GM21723 (cell line): Measurements from ENCODE around the gene PRM2.

ENCODE experiments used
- ATAC-seq: cut with Tn5 transposase; IDR thresholded peaks from one replicate; pipeline ENCODE4 v1.9.1; 2021; ENCODE audit warnings: mild to moderate bottlenecking, moderate library complexity; ENCODE audit not compliant: unreplicated experiment

PRM2 gene

GRCh38 chr16:11264155-11264832 is 12.0 kb downstream of the PRM2 start:
- ATAC-seq, result no peak

DNA sequence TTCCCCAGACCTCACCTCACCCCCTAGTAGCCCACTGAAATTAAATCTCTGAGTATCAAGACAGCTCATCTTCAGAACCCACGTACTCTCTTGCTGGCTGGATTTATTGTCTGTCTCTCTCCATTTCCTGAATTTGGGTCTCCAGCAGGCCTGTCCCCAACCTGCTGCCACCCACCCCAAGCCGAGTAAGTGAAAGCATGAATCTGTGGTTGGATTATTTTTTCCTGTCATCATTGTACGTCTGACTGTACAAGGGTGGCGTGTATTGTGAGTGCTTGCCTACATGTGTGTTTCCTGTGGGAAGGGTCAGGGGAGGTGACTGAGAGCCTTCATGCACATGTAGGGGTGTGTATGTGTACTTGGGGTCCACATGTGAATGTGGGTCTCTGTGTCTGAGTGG is 12.5 kb downstream of the PRM2 start:
- no peak for ATAC-seq

GRCh38 chr16:11262915-11263314 is 13.4 kb downstream of the PRM2 start:
- ATAC-seq, result no peak

- no peak for ATAC-seq
Measured at GRCh38 chr16:11260596-11260966, 15.7 kb downstream of the PRM2 start.

DNA sequence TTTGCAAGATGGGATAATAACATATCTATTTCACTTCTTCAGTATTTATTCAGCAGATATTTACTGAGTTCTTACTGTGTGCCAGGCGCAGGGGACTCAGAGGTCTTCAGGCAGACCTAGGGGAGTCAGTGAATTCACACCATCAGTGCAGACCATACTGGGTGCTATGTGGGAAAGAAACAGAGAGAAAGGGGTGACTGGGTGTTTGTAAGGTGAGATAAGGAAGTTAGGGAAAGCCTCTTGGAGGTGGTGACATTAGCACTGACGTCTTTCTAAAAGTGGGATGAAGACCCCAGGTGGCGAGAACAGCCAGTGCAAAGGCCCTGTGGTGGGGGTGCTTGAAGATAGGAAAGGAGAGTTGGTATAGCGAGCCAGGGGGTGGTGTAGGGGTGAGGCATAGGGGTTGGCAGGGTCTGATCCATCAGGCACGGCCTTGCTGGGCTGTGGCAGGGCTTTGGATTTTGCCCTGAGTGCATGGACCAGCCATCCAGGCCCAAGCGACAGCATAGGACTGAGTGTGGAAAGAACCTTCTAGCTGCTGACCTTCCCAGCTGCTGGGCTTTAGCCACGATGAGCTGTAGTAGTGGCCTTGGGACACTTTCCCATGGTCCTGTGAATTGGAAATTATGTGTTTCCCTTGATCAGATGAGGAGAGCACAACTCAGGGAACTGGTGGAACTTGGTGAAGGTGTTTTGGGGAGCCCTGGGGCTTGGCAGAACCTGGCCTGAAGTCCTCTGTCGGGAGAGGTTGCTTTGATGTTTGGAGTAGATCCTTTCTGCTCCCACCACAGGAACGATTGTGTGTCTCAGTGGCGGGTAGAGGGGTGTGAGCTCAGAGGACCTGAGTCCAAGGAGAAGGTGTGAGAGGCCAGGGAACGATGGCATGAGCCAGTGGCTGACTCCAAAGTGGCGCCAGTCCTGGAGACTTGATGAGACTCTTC is 16.4 kb downstream of the PRM2 start:
- ATAC-seq, result no peak

DNA sequence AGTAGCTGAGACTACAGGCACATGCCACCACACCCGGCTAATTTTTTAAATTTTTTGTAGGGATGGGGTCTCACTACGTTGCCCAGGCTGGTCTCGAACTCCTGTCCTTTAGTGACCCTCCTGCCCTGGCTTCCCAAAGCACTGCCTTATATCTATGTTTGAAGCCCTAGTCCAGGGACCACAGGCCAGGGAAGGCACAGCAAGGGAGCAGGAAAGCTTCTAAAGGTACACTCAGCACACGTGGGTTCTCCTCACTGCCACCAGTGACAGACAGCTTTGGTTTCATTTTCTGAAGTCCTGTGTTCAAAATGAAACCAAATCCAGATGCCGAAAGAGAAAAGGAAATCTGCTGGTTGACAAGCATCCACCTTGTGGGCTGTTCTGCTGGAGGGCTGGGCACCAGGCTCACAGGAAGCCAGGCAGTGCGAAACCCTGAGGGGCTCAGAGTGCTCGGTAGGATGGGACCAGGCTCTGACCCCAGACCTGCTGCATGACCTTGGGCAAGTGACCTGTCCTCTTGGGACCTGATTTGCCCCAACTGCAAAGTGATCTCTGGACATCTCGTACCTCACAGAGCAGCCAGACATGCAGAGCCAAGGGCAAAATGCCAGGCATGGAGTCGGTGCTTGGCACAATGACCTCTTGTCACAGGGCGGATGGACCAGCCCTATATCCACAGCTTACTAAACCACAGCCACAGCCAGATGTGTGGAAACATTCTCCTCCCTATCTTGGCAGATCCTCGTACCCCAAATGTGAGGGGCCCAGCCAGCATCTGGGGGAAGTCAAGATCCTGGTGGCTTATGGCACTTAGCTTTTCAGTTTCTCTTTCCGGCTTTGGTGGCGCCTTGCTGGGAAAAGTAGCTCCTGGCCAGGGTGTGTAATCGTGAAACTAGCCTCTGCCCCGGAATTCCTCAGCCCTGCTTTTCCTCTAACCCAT is 17.5 kb downstream of the PRM2 start:
- no peak for ATAC-seq

- no peak for ATAC-seq
Measured at GRCh38 chr16:11257131-11257938, 18.9 kb downstream of the PRM2 start.

- no peak for ATAC-seq
Measured at GRCh38 chr16:11256661-11257130, 19.6 kb downstream of the PRM2 start.

DNA sequence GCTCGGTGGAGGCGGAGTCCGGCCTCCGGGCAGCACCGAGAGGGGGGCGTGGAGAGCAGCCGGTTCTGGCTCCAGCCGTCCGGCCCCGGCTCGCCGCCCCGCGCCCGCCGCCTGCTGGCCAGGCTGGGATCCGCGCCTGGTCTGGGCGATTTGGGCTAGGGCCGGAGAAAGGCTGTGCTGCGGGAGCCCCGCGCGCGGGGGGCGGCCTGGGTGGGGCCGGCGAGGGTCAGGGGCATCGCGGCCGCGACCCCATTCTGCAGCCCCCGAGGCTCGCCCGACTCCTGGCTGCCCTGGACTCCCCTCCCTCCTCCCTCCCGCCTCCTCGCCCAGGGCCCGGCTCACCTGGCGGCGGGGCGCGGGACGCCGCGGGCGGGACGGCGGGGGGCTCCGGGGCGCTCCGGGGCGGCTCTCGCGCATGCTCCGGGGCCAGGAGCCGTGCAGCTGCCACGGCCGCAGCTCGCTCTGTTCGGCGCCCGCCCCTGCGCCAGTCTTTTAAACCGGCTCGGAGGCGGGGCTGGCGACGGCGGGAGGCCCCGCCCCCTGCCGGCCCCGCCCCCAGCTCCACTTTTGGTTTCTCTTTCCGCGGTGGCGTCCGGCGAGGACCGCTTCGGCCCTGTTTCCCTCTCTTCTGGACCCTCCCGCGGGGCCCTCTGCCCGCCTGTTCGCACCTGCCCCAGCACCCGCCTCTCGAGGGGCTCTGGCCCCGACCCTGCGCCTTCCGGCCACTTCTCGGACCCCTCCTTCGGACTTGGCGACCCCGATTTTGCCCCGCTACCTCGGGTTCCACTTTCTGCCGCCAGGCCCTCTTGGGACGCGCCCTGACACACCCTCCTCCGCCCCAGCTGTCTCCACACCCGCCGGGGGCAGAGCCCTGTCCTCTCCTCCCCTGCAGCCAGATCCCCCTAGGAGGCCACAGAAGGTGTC is 20.3 kb downstream of the PRM2 start, which contains the start of gene SOCS1:
Gene SOCS1, minus strand, starts transcription at position 468 of the 924 bp plus-strand sequence. CDS start 726 bp downstream, outside the sequence.
- ATAC-seq, result peak; percentile 51

DNA sequence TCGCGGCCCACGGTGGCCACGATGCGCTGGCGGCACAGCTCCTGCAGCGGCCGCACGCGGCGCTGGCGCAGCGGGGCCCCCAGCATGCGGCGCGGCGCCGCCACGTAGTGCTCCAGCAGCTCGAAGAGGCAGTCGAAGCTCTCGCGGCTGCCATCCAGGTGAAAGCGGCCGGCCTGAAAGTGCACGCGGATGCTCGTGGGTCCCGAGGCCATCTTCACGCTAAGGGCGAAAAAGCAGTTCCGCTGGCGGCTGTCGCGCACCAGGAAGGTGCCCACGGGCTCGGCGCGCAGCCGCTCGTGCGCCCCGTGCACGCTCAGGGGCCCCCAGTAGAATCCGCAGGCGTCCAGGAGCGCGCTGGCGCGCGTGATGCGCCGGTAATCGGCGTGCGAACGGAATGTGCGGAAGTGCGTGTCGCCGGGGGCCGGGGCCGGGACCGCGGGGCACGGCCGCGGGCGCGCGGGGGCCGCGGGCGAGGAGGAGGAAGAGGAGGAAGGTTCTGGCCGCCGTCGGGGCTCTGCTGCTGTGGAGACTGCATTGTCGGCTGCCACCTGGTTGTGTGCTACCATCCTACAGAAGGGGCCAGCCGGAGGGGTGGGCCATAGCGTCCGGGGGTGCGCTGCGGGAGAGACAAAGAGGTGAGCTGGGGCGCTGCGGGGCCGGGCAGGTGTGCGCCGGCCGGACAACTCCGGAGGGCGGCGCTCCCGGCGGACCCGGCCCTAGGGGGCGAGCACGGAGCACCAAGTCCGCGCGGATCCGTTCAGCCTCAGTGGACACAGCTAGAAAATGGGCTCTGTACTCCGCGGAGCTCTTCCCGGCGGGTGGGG is 21.2 kb downstream of the PRM2 start:
- peak; percentile 7 for ATAC-seq

GRCh38 chr16:11253995-11254912 is 22.0 kb downstream of the PRM2 start:
- no peak for ATAC-seq

DNA sequence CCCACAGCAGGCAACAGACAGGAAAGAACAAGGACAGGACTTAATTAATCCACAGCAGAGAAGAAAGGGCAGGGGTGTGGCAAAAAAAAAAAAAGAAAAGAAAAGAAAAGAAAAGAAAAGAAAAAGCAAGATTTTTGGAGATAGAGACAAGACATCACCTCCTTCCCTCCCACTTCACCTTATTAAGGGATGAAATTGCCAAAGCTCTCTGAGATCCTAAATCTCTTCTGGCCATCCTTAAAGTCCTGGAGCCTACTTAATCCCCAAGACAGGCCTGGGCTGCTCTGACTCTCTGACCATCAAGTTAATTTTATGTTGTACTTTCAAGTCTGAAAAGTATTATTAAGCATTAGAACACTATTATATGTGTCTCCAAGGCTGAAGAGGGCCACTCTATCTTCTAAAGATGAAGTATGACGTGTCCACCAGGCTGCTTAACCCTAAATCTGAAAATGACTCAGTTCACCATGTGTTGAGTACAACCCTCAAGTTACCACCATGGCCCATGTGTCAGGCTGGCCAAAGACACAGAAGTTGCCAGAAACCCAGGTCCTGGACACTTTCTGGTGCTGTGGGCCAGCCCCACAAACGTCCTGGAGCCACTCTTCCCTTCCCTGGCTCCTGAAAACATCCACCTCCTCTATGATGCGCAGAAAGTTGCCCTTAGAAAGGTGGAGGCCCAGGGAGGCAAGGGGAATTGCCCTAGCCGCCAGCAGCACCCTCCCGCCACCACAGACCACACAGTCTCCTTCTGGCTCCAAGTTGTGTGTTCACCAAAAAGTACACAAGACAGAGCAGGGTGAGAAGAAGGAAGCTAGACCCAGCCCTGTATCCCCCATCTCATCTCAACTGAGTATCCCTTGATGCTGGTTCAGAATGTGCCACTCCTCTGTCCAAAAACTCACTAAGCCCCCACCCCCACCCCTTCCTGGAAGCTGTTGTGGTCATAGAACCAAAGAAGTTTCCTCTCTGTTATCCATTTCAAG is 23.0 kb downstream of the PRM2 start:
- no peak for ATAC-seq

- ATAC-seq, result no peak
Measured at GRCh38 chr16:11252482-11252931, 23.8 kb downstream of the PRM2 start.

DNA sequence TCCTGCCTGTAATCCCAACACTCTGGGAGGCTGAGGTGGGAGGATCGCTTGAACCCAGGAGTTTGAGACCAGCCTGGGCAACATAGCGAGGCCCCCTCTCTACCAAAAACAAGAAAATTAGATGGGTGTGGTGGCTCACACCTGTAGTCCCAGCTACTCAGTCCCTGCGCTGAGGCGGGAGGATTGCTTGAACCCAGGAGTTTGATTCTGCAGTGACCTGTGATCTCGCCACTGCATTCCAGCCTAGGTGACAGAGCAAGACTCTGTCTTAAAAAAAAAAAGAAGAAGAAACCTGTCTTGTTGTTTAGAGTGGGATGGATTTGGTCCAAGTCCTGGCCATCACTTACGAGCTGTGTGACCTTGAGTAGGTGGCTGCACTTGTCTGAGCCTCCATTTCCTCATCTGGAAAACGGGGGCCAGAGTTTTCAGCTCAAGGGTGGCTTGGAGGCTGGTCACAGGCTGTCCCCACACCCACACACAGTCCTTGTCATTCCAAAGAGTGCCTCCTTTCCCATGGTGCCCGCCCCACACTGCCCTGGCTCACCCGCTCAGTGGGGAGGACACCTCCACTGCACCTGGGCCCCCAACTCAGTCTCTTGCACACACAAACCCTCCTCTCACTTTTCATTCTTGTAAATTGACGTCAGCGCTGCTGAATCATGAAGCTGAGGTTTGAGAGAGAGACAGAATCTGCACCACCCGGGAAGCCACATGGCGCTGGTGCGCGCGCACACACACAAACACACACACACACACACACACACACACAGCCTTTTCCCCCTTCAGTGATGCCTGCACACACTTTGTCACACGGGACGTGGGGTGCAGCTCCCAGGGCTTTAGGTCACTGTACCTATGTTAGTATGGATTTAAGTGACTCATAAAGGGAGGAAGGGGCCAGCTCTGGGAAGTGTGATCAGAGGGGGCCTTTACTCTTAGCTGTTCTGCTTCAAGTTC is 24.5 kb downstream of the PRM2 start:
- ATAC-seq, result no peak
